HL-60 (cell line): ENCODE results near the gene TMEM106C.

Experiments
- CTCF ChIP-seq: IDR thresholded peaks from one replicate; pipeline ENCODE4 v1.5.1; 2011; ENCODE audit warnings: low read length, control low read depth, inconsistent platforms; ENCODE audit not compliant: insufficient read depth
- POLR2AphosphoS5 ChIP-seq: IDR thresholded peaks from 2 replicates; pipeline ENCODE4 v1.6.1; 2012; ENCODE audit warnings: low read depth
- SPI1 ChIP-seq: IDR thresholded peaks from 2 replicates; pipeline ENCODE4 v1.6.1; 2012; ENCODE audit warnings: low read depth, mild to moderate bottlenecking, borderline replicate concordance

DNA sequence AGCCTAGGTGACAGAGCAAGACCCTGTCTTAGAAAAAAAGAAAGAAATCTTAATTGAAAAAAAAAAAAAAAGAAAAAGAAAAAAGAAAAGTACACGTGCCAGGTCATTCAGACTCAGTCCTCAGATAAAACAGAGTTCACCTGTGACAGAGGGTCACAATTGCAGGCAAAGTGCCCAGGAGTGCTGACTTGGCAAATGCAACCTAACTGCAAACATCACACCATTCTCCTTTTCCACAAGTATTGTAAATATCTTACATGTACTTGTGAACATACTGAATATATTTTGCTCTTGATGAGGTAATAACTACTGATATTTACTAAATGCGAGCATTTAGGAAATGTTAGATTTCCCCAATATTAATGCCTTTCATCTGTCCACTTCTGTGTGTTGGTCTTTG, 49.9 kb downstream of the TMEM106C start:
- TF ChIP-seq CTCF, result no peak
- no peak for TF ChIP-seq POLR2AphosphoS5
- no peak for TF ChIP-seq SPI1
